GM21515 (cell line): Measurements from ENCODE around the gene NFKBIE.

Experiments used
- ATAC-seq: cut with Tn5 transposase; IDR thresholded peaks from one replicate; pipeline ENCODE4 v1.9.1; 2021; ENCODE audit not compliant: unreplicated experiment

NFKBIE gene

DNA sequence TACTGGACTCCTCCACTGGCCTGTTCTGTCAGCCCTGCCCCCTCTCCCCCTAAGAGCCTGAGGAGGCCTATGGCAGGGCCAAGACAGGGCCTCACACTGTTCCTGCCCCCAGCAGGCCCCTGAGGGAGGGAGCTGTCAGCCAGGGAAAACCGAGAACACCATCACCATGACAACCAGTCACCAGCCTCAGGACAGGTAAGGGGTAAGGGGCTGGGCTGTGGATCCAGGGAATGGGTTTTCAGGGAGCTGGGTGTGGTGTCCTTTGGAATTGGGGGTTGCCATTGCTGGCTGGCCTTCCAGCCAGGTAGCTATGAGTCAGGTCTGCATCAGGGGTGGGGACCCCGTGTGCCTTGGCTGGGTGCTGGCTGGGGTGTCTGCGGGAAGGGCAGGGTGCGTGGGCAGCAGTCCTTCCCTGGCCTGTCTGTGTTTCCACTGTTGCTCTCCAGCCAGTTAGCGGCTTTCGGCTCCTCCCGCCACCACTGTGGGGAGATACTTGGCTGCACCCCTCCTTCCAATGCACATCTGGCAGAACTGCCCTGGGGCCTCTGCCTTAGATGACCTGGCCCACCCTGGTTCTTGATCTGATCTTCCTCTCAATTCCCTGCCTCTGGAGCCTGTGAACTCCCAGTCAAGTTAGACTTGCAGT lies 38.1 kb downstream of the NFKBIE start:
- no peak for ATAC-seq

DNA sequence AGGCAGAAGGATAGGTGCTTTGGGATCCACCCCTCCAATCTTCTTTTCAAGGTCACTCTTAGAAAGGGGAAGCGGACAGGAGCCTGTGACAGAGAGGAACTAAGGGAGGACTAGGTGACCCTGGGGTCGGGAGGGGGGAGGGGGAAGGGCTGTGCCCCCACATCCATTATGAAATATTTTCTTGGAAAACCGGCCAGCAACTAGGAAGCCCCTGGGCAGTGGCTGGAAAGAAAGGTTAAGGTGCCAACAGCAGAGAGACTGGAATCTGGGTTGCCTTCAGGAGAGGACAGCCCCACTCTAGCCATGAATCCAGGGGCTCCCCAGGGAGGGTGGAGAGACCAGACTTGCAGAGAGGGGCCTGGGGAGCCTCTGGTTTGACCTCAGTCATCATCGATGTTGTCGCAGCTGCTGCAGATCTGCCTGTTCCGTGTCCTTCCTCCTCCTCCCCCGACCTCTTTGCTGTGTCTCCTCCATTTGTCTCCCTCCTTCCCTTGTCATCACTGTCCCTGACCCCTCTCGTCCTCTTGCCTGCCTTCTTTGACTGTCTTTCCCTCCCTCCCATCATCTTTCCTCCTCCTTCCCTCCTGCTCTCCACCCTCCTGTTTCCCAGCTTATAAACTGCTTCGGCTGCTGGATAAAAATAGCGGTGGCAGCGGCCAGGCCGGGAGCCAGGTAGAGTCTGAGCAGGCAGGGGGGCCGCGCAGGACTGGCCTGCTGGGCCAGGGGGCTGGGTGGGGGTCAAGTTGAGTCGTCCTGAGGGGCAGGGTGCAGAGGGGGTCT lies 38.8 kb downstream of the NFKBIE start:
- no peak for ATAC-seq

GRCh38 chr6:44225579-44226325 lies 39.6 kb downstream of the NFKBIE start:
- no peak for ATAC-seq

DNA sequence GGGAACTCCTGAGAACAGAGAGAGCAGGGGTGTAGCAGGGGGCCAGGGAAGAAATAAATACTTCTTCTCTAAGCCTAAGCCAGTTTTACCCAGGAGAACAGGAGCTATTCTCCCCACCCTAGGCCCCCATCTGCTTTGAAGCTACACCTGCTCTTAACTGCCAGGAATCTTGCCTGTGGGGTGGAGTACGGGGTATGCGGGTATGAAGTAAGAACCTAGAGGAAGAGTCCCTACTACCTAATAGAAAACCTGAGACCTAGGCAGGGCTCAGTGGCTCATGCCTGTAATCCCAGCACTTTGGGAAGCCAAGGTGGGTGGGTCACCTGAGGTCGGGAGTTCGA lies 40.4 kb downstream of the NFKBIE start:
- ATAC-seq, result no peak

DNA sequence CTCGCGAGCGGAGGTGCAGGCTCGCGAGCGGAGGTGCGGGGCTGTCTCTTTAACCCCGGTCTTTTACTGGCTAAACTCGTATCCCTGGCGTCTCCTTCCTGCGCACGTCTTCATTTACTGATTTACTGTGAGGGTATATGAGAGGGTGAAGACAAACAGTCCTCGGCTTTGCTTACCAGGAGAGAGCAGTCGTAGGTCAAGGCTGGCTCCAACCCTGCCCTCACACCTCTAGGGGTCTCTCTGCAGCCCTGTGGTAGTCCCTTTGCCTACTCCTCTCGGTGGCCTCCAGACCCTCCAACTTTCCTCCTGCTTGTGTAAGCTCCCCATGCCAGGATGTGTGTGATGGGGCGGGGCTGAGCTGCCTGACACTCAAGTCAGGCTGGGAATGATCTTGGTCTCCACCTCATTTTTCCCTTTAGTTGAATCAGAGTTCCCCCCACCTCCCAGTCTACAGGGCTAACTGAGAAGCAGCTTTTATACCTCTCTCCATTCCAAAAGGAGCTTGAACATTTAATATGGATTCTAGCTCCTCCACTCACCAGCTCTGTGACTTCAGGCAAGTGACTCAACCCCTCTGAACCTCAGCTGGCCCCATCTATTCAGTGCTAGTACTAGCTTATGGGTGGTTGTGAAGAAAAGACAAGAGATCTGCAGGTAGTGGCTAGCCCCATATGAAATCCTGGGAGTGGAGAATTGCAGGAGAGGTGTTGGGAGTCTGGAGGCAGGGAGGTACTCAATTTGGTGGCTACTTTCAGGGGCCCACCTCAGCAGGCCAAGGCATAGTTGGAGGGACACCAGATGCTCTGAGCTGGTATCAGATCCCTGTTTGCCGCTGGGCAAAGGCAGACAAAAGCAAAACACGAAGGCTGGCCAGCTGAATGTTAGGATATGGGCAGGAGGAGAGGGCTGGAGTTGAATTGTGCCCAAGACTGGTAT lies 41.1 kb downstream of the NFKBIE start:
- ATAC-seq, result no peak

- no peak for ATAC-seq
These were observed 41.9 kb downstream of the NFKBIE start, which contains the start of gene SLC29A1 for GRCh38 chr6:44223319-44224028. Gene SLC29A1, plus strand, starts transcription at chr6:44223595. Its CDS starts 3,719 bp downstream, at chr6:44227314.

DNA sequence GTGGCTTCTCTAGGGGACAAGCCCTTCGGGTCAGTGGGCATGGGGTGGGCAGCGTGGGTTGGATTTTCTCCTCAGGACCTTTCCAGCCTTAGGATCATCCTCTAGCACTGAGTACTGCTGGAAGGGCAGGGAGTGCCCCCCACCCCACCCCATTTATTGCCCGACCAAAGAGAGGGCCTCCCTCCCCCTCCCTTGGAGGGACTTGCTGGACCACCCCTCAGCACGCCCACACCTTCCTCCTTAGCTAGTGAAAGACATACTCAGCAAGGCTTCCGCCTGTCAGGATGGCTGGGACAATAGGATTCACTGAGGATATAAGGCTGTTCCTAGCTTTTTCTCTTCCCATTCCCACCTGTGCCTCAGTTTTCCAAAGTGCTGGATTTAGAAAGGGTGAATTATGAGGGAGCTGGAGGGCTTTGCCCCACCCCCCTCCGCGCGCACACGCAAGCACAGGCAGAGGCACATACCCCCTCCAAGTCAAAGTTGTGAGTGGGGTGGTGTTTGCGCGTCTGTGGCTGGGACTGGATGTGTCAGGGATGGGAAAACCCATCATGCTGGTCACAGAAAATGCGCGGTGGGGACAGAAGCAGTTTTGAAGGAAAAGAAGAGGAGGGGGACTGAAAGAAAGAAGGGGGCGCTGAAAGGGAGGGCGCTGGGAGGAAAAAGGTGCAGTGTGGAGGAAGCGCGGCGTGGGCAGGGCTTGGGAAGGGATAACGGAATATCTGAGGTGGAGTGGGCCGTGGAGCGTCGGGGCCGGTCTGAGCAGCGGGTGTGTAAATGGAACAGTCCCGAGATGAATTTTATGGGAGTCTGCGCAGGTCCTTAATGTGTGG lies 42.6 kb downstream of the NFKBIE start:
- no peak for ATAC-seq

GRCh38 chr6:44221961-44222335 lies 43.4 kb downstream of the NFKBIE start:
- ATAC-seq, result no peak

DNA sequence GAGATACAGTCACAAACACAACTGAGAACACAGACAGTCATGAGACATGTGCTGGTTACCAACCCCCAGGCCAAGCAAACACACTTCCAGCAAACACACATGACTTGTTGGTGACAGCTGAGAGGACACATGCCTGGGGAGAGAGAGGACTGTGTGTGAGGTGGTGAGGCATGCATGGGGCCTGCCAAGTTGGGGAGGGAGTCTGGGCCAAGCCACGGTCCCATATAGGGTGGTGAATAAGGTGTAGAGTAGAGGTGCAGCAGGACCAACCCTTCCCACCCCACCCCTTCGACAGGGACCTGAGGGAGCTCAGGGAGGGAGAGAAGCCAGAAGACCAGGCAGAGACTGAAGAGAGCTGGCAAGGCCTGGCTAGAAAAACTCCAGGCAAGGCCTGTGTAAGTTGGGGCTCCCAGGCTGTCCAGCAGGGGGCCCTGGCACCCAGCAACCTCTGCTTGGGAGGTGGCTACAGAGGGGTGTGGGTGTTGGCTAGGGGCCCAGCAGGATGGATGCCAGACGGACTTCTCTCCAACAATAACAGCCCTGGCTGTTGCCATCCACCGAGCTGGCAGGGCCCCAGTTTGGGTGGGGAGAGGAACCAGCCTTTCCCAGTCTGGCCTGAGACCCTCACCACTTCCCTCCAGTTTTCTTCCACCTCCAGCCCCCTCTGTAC lies 43.9 kb downstream of the NFKBIE start:
- ATAC-seq, result peak; percentile 43

DNA sequence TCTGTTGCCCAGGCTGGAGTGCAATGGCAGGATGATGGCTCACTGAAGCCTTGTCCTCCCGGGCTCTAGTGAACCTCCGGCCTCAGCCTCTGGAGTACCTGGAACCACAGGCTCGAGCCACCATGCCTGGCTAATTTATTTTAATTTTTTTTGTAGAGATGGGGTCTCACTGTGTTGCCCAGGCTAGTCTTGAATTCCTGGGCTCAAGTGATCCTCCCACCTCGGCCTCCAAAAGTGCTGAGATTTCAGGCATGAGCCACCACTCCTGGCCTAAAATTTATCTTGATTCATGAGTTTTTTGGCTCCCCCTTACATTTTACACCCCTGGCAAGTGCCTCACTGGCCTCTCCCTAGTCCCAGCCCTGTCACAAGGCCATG lies 44.4 kb downstream of the NFKBIE start:
- no peak for ATAC-seq

DNA sequence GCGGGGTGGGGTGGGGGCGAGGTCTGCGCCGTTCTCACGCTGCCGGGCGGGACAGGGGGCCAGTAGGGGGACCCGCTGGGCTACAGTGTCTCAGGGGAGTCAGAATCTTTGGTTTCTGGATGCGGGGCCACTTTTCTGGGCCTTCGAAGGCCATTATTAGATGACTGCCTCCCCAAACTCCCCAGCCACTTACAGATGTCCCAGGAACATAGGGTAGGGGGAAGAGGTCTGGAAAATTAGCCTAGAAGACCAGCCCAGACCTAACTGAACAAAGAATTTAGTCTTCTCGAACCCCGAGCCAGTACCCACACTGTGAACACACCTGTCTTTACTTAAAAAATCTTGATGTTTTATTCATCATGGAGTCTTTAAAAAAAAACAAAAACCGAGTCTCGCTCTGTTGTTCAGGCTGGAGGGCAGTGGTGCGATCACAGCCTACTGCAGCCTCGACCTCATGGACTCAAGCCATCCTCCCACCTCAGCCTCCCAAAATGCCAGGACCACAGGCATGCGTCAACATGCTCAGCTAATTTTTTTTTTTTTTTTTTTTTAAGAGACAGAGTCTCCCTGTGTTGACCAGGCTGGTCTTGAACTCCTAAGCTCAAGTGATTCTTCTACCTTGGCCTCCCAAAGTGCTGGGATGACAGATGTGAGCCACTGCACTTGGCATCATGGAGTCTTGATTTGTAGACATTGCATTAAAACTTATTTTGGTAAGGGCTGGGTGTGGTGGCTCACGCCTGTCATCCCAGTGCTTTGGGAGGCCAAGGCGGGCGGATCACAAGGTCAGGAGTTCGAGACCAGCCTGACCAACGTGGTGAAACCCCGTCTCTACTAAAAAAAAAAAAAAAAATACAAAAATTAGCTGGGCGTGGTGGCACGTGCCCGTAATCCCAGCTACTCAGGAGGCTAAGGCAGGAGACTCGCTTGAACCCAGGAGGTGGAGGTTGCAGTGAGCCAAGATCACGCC lies 45.3 kb downstream of the NFKBIE start:
- ATAC-seq, result no peak

DNA sequence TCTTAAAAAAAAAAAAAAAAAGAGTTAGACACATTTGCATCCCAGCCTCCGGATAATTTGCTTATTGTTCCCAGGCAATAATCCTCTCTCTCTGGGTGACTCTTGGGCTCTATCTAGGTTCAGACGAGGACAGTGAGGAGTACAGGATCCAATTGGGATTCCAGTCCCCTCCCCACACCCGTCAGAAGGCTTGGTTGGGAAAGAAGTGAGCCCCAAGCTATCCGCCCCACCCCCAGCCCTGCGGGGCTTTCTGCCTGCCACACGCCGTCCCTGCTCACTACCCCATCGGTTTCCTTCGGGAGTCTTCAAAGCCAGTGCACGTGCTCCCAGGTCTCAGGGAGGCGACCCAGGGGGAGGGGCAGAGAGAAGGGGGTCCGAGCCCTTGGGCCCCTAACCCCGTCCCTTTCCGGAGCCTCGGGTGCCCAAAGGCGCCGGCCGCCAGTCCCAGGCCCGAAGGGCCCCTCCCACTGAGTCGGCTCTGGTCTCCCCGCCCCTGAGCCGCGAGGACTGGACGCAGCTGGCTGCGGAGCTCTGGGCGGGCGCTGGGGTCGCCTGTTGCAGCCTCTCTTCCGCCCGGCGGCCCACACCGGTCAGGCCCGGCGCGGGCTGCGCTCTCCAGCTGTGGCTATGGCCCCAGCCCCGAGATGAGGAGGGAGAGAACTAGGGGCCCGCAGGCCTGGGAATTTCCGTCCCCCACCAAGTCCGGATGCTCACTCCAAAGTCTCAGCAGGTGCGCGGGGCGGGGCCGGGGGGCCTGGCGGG lies 46.1 kb downstream of the NFKBIE start:
- ATAC-seq, result peak; percentile 49

GRCh38 chr6:44217332-44218143 lies 47.8 kb downstream of the NFKBIE start:
- ATAC-seq, result no peak

GRCh38 chr6:44216677-44217331 lies 48.5 kb downstream of the NFKBIE start, which contains the start of gene MYMX:
Gene MYMX, plus strand, starts transcription at chr6:44216926. Its CDS starts 546 bp downstream, at chr6:44217472.
- no peak for ATAC-seq

DNA sequence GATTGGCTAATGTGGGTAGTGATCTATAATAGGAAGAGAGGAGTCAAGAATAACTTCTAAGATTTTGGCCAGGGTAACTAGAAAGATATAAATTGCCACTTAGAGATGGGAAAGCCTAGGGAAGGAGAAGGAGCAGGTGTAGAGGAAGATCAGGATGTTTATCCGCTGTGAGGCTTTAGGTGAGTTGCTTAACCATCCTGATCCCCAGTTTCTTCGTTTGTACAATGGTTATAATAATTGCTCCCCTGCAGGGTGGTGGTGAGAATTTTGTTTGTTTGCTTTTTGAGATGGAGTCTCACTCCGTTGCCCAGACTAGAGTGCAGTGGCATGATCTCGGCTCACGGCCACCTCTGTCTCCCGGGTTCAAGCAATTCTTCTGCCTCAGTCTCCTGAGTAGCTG lies 51.0 kb downstream of the NFKBIE start:
- ATAC-seq, result no peak

- no peak for ATAC-seq
These were observed 54.1 kb downstream of the NFKBIE start for GRCh38 chr6:44211284-44211683.
